GM19099 (cell line): ENCODE data around the gene SHTN1.

Source experiments
- POLR2A ChIP-seq: IDR thresholded peaks from 3 replicates; pipeline ENCODE4 v1.6.1; 2011; ENCODE audit warnings: low read depth; ENCODE audit not compliant: insufficient read length; ENCODE audit errors: extremely low read depth

SHTN1 gene, protein sequence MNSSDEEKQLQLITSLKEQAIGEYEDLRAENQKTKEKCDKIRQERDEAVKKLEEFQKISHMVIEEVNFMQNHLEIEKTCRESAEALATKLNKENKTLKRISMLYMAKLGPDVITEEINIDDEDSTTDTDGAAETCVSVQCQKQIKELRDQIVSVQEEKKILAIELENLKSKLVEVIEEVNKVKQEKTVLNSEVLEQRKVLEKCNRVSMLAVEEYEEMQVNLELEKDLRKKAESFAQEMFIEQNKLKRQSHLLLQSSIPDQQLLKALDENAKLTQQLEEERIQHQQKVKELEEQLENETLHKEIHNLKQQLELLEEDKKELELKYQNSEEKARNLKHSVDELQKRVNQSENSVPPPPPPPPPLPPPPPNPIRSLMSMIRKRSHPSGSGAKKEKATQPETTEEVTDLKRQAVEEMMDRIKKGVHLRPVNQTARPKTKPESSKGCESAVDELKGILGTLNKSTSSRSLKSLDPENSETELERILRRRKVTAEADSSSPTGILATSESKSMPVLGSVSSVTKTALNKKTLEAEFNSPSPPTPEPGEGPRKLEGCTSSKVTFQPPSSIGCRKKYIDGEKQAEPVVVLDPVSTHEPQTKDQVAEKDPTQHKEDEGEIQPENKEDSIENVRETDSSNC

GRCh38 chr10:117005026-117005526 is at the start of gene SHTN1:
Gene SHTN1 (minus strand): TSS chr10:117005187. CDS start chr10:117005079, 108 bp downstream.
- TF ChIP-seq POLR2A: peak; percentile 21

DNA sequence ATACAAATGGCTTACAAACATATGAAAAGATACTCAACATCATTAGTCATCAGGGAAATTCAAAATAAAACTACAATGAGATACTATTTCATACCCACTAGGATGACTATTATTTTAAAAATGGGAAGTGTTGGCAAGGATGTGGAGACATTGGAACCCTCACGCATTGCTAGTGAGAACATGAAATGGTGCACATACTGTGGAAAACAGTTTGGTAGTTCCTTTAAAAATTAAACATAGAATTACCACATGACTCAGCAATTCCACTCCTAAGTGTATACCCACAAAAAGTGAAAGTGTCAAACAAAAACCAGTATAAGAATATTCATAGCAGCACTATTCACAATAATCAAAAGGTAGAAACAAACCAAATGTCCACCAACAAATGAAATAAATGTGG is 48.5 kb upstream of the SHTN1 start:
- TF ChIP-seq POLR2A: no peak

DNA sequence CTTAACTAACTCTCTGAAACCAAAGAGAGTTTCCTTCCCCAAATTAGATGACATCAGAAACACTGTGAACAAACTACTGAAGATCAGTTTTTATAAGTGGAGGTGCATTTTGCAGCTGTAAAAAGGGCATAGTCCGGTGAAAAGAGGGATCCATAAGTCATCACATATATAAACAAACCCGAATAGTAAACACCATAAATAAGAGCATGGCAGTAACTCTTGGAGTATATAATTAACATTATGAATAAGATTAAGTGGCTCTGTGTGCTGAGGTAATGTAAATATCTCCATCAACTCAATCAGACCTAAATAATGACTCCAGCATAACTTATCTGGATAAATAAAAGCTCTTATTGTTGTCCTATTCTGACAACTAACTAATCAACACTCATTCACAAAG is 43.0 kb upstream of the SHTN1 start:
- no peak for TF ChIP-seq POLR2A

DNA sequence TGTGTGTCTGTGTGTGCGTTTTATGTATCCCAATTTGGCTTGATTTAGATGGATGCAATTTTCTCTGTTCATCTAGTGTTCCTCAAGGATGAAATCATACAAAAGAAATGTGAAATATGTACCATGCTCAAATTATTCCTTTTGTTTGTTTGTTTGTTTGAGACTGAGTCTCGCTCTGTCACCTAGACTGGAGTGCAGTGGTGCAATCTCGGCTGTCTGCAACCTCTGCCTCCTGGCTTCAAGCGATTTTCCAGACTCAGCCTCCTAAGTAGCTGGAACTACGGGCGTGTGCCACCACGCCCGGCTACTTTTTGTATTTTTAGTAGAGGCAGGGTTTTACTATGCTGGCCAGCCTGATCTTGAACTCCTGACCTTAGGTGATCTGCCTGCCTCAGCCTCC is 11.3 kb upstream of the SHTN1 start:
- no peak for TF ChIP-seq POLR2A

DNA sequence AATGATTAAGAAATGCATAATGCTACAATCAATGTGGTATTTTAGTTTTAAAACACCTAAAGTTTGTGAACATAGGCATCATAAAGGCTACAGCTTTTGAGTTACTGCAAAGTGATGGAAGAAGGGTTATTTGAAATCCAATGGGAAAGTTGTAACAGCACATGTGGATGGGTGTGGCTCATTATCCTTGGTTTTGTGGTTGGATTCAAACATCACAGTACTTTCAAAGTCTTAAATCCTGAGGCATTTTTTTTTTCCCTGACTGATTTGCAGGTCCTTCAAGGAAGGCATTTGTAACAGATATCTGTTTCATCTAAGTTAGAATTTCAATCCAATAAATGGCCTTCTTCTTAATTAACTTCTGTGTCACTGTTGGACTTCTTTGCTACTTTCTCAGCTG is 9.8 kb upstream of the SHTN1 start:
- TF ChIP-seq POLR2A: no peak

GRCh38 chr10:117007080-117007479 is 2.1 kb upstream of the SHTN1 start:
- no peak for TF ChIP-seq POLR2A

DNA sequence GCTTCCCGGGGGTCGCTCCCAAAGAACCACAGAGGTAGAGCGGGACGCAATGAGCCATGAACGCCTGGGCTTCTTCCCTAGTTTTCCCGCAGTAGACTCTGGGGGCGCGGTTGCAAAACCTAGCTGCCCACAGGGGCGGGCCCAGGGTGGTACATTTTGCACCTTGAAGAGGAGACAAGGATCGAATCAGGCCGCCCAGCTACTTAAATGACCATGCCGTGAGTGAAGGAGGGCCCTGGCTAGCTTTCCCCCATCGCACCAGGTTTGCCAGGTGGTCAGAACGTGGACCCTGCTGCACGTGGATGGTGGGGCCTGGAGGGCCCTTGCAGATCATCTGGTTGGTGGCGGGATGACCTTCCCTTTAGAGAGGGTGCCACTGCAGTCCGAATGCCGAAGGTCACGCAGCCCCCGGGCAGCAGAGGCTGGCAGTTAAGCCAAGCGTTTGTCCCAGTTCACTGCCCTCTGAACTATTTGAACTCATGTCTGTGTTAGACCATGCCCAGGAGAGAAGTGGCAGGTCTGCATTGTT is 604 bp upstream of the SHTN1 start:
- no peak for TF ChIP-seq POLR2A

- no peak for TF ChIP-seq POLR2A
Measured at GRCh38 chr10:117004227-117005025, 561 bp downstream of the SHTN1 start.

DNA sequence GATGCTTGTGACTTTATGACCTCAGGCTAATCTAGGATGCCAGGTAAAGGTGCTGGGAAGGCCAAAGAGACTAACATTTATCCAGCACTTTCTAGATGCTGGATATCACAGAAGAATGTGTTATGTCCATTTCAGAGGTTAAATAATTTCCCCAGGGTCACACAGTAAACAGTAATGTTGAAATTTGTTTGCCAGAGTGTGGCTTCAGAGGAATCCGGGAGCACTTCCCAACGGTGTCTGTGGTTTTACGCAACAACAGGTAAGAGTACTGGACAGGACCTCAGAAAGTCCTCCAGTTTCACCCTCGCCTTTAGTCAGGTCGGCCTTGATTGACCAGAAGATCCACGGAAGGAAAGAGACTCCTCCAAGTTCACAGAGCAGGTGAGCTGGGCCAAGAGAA is 1.7 kb downstream of the SHTN1 start:
- TF ChIP-seq POLR2A: no peak

GRCh38 chr10:117002206-117002605 is 2.8 kb downstream of the SHTN1 start:
- no peak for TF ChIP-seq POLR2A

DNA sequence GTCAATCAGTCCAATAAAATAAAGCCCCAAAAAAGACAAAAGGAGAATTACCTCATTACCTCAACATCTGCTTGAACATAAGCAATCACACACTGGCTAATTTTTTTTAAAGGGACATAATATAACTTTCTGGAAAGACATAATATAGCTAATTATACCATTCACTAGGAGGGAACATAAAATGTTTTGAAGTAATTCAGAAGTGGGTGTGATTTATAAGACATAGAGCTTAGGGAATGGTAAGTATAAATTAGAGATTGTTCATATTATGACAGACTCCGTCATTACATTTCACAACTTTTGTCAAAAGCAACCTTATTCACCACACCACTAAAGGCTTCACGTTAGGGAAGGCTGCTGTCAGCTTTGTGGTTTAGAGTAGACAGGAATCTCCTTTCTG is 3.8 kb downstream of the SHTN1 start:
- TF ChIP-seq POLR2A: no peak

- no peak for TF ChIP-seq POLR2A
Measured at GRCh38 chr10:117000580-117000979, 4.4 kb downstream of the SHTN1 start.

DNA sequence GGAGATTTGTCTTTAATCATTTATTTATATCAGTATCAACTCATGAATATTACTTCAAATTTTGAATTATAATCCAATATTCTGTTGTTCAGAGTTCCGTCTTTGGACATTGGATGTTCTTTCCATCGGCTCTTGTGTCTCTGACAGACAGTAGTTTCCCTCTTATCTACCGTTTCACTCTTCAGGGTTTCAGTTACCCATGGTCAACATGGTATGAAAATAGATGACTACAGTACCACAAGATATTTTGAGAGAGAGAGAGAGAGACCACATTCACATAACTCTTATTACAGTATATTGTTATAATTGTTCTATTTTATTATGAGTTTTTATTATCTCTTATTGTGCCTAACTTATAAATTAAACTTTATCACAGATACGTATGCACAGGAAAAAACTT is 6.8 kb downstream of the SHTN1 start:
- no peak for TF ChIP-seq POLR2A

- no peak for TF ChIP-seq POLR2A
Measured at GRCh38 chr10:116997015-116997414, 8.0 kb downstream of the SHTN1 start.

- TF ChIP-seq POLR2A: no peak
Measured at GRCh38 chr10:116995648-116996047, 9.3 kb downstream of the SHTN1 start.
